Smooth muscle cell (in vitro differentiated cells): ENCODE measurements around the gene MALT1. TPM values are rescaled to one million over a fixed set of nuclear protein-coding genes. Genes with fewer than 3 reads are reported as not detected.

Source experiments
- DNase-seq: peaks from one replicate; lab custom pipeline; 2025; ENCODE audit not compliant: unreplicated experiment; lab: John Stamatoyannopoulos, UW
- H2AFZ ChIP-seq: fragments of 200-600 bp; sonication (generic); 2 replicates; pipeline ENCODE4 v1.6.0; 2016; ENCODE audit warnings: antibody characterized with exemption, low read depth, mild to moderate bottlenecking
- H3F3A ChIP-seq: fragments of 200-600 bp; sonication (generic); 2 replicates; pipeline ENCODE4 v1.6.0; 2017; ENCODE audit warnings: antibody characterized with exemption, low read depth
- H3K27ac ChIP-seq: fragments of 200-600 bp; sonication (generic); 2 replicates; pipeline ENCODE4 v1.5.1; 2016; ENCODE audit warnings: low read depth, mild to moderate bottlenecking
- H3K27me3 ChIP-seq: fragments of 200-600 bp; sonication (generic); 2 replicates; pipeline ENCODE4 v1.6.1; 2016; ENCODE audit warnings: low read depth, mild to moderate bottlenecking
- H3K36me3 ChIP-seq: fragments of 200-600 bp; sonication (generic); 2 replicates; pipeline ENCODE4 v1.5.1; 2016; ENCODE audit warnings: low read depth
- H3K4me1 ChIP-seq: fragments of 200-600 bp; sonication (generic); 2 replicates; pipeline ENCODE4 v1.5.1; 2016; ENCODE audit warnings: low read depth
- H3K4me2 ChIP-seq: fragments of 200-600 bp; sonication (generic); 2 replicates; pipeline ENCODE4 v1.6.0; 2016; ENCODE audit warnings: mild to moderate bottlenecking
- H3K4me3 ChIP-seq: fragments of 200-600 bp; sonication (generic); 2 replicates; pipeline ENCODE4 v1.5.1; 2016; ENCODE audit warnings: mild to moderate bottlenecking
- H3K79me2 ChIP-seq: fragments of 200-600 bp; sonication (generic); 2 replicates; pipeline ENCODE4 v1.6.0; 2016; ENCODE audit warnings: low read depth, mild to moderate bottlenecking
- H3K9ac ChIP-seq: fragments of 200-600 bp; sonication (generic); 2 replicates; pipeline ENCODE4 v1.6.0; 2016; ENCODE audit warnings: low read depth
- H3K9me3 ChIP-seq: fragments of 200-600 bp; sonication (generic); replicated peaks from 2 replicates; pipeline ENCODE4 v1.5.1; 2016; ENCODE audit warnings: low read depth
- H4K20me1 ChIP-seq: fragments of 200-600 bp; sonication (generic); 2 replicates; pipeline ENCODE4 v1.6.0; 2016; ENCODE audit warnings: low read depth
- CTCF ChIP-seq: fragments of 200-600 bp; sonication (generic); IDR thresholded peaks from 2 replicates; pipeline ENCODE4 v1.5.1; 2017; ENCODE audit warnings: borderline replicate concordance, mild to moderate bottlenecking, antibody characterized with exemption; ENCODE audit not compliant: insufficient read depth, poor library complexity, severe bottlenecking
- WGBS: methylation state at CpG from one replicate; pipeline ENCODE4 v1.1.7; 2016; ENCODE audit warnings: low lambda C conversion rate; 5-methylcytosine and 5-hydroxymethylcytosine counted together
- polyA plus RNA-seq: library from polyadenylated mRNA; unstranded; fragments of >200 nt; fragmentation: Nextera tagmentation; extraction: Ambion mirVana; gene quantifications from 2 replicates; pipeline ENCODE4 v1.2.1, GENCODE V29; 2016
- total RNA-seq: library from RNA; depleted of rRNA; stranded (reverse); fragments of >200 nt; gene quantifications from 2 replicates; pipeline ENCODE4 v1.2.3, GENCODE V29; 2014

The MALT1 gene
- total RNA-seq = 39.2 and 42.2 TPM in 2 replicates
- polyA plus RNA-seq = 12.4 and 12.9 TPM in 2 replicates

- TF ChIP-seq CTCF = no peak
Observed at GRCh38 chr18:58671111-58671631, at the start of gene MALT1. Gene MALT1 (plus strand): TSS chr18:58671465. CDS start chr18:58671644, 179 bp downstream.

GRCh38 chr18:58624011-58624410 is 47.3 kb upstream of the MALT1 start:
- Histone ChIP-seq H3K4me1 (peaks cover 8% of the 10 kb centered on the region), H3K79me2 (no peaks in the 10 kb centered on the region), H3K36me3 (no peaks in the 10 kb centered on the region), H3K9ac (no peak overlapping the region), H3K9me3 (no peaks in the 10 kb centered on the region), H3K4me3 (no peak overlapping the region), H3K27me3 (no peaks in the 10 kb centered on the region), H3K27ac (no peak overlapping the region), H2AFZ (no peak overlapping the region), H3K4me2 (no peak overlapping the region), H4K20me1 (no peaks in the 10 kb centered on the region), H3F3A (no peaks in the 10 kb centered on the region)
- DNase-seq = no peak
- TF ChIP-seq CTCF = no peak
- 50% methylated on average over 6 of the region's 6 CpGs for WGBS

More at GRCh38 chr18:58671111-58671631, at the start of gene MALT1:
- Histone ChIP-seq H2AFZ (peak within 1 kb of the TSS; percentile 42), H4K20me1 (peaks cover 37% of the 10 kb centered on the region), H3K9me3 (no peaks in the 10 kb centered on the region), H3K9ac (peak within 1 kb of the TSS; percentile 77), H3K4me1 (peaks cover 32% of the 10 kb centered on the region), H3F3A (peaks cover 22% of the 10 kb centered on the region), H3K27ac (peak within 1 kb of the TSS; percentile 76), H3K4me3 (peak within 1 kb of the TSS; percentile 91), H3K79me2 (peaks cover 43% of the 10 kb centered on the region), H3K36me3 (no peaks in the 10 kb centered on the region), H3K4me2 (peak within 1 kb of the TSS; percentile 97), H3K27me3 (no peaks in the 10 kb centered on the region)
- DNase-seq = peak; percentile 85
- WGBS = 1% methylated on average over 36 of the region's 60 CpGs

GRCh38 chr18:58625839-58626238 is 45.4 kb upstream of the MALT1 start:
- no peak for TF ChIP-seq CTCF
- 97% methylated on average over 10 of the region's 10 CpGs for WGBS

GRCh38 chr18:58630071-58630470 is 41.2 kb upstream of the MALT1 start:
- no peak for DNase-seq
- H3K79me2 ChIP-seq = no peaks in the 10 kb centered on the region
- H3K9me3 ChIP-seq = no peaks in the 10 kb centered on the region
- no peaks in the 10 kb centered on the region for H3F3A ChIP-seq
- H3K4me3 ChIP-seq = no peak overlapping the region
- 26% methylated on average over 2 of the region's 2 CpGs for WGBS
- H3K27me3 ChIP-seq = no peaks in the 10 kb centered on the region
- H3K4me1 ChIP-seq = peaks cover 16% of the 10 kb centered on the region
- no peaks in the 10 kb centered on the region for H4K20me1 ChIP-seq
- no peak for TF ChIP-seq CTCF
- H3K4me2 ChIP-seq = peak overlapping the region; percentile 76
- H3K27ac ChIP-seq = no peak overlapping the region
- H3K36me3 ChIP-seq = no peaks in the 10 kb centered on the region
- H2AFZ ChIP-seq = no peak overlapping the region
- H3K9ac ChIP-seq = no peak overlapping the region

More at GRCh38 chr18:58625839-58626238, 45.4 kb upstream of the MALT1 start:
- H3K79me2 ChIP-seq = no peaks in the 10 kb centered on the region
- no peaks in the 10 kb centered on the region for H3K9me3 ChIP-seq
- no peaks in the 10 kb centered on the region for H3K27me3 ChIP-seq
- H2AFZ ChIP-seq = no peak overlapping the region
- H3K9ac ChIP-seq = no peak overlapping the region
- H3K36me3 ChIP-seq = no peaks in the 10 kb centered on the region
- no peak overlapping the region for H3K27ac ChIP-seq
- H3K4me3 ChIP-seq = no peak overlapping the region
- H4K20me1 ChIP-seq = no peaks in the 10 kb centered on the region
- H3K4me2 ChIP-seq = no peak overlapping the region
- no peak for DNase-seq
- H3K4me1 ChIP-seq = peaks cover 16% of the 10 kb centered on the region
- H3F3A ChIP-seq = no peaks in the 10 kb centered on the region
